Measurements from ENCODE around the gene KDR.

KDR gene

DNA sequence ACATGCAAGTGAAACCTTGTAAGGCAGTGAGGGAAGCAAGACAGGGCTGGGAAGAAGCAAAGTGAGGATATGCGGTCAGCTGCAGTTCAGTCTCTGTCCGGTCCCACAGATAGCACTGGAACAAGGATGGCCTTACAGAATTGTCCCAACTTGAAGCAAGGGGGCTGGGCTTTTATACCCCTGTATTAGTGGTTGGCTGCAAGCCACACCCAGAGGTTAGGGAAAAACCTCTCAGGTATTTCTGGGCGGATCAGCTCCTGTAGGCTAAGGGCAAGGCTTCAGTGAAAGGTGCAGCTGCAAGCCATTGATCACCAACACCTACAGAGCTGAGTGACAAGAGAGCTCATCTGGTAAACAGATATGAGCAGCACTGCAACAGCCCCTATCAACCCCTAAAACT, 89.0 kb downstream of the KDR start:
- H3K27ac ChIP-seq, result no peak overlapping the region
- TF ChIP-seq, protein P1, sequence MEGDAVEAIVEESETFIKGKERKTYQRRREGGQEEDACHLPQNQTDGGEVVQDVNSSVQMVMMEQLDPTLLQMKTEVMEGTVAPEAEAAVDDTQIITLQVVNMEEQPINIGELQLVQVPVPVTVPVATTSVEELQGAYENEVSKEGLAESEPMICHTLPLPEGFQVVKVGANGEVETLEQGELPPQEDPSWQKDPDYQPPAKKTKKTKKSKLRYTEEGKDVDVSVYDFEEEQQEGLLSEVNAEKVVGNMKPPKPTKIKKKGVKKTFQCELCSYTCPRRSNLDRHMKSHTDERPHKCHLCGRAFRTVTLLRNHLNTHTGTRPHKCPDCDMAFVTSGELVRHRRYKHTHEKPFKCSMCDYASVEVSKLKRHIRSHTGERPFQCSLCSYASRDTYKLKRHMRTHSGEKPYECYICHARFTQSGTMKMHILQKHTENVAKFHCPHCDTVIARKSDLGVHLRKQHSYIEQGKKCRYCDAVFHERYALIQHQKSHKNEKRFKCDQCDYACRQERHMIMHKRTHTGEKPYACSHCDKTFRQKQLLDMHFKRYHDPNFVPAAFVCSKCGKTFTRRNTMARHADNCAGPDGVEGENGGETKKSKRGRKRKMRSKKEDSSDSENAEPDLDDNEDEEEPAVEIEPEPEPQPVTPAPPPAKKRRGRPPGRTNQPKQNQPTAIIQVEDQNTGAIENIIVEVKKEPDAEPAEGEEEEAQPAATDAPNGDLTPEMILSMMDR (IDR thresholded peaks at IDR 0.05), result no peak
- no peak for TF ChIP-seq ZFX (IDR thresholded peaks at IDR 0.05; ENCODE audit: borderline replicate concordance)

DNA sequence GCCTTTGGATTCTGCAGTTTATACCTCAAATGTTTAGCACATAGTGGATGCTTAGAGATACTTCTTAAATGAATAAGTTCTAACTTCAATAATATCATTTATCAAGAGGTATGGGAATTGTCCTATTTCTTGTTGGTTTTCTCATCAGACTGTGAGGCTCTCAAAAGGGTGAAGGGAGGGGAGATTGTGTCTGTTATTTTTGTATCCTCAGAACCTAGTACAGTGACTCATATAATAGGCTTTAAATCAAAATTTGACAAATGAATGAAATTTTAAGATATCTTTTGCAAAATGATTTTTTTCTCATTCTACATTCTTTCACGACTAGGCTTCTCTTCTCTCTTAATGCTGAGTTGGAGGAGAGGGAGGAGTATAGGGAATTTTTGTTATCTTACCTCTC, 89.5 kb downstream of the KDR start:
- TF ChIP-seq ZFX (IDR thresholded peaks at IDR 0.05; ENCODE audit: borderline replicate concordance), result no peak
- TF ChIP-seq, protein P1 (IDR thresholded peaks at IDR 0.05), result no peak
- no peak overlapping the region for H3K27ac ChIP-seq

DNA sequence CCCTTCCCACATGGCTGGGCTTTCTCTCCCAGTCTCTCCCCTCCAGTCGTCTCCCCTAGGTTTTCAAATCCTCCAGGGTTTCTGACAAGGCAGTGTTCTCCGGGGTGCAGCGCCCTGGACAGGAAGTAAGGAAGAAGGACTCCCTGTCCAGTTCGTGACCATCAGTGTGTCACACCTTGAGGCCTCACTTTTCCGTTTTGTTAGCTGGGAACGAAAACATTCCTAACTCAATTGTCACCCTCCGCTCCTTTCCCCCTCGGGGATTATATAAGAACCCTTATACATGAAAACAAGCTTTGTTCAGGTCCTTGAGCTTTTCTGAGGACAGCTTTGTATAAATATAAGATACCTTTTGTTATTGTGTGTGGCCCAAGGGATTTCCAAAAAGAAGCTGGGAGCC, 92.1 kb downstream of the KDR start:
- H3K27ac ChIP-seq, result no peak overlapping the region
- TF ChIP-seq, protein P1 (IDR thresholded peaks at IDR 0.05), result no peak
- no peak for TF ChIP-seq ZFX (IDR thresholded peaks at IDR 0.05; ENCODE audit: borderline replicate concordance)

DNA sequence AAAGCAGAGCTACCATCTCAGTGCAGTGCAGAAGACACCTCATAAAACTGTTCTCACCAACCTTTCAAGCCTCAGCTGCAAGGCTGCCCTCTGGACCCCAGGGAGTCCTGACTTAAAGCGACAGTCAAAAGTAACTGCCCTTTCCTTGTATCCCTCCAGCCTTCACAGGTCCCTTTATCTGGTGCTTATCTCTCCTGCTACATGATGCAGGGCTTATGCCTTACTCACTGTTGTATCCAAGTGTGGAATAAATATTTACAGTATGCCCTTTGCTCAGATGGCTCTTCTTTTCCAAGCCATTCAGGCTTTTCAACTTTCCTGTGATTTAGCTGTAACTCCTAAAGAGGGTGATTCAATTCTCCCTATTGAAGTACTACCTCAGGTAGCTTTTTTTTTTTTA, 92.6 kb downstream of the KDR start:
- no peak for TF ChIP-seq ZFX (IDR thresholded peaks at IDR 0.05; ENCODE audit: borderline replicate concordance)
- TF ChIP-seq, protein P1 (IDR thresholded peaks at IDR 0.05), result no peak
- H3K27ac ChIP-seq, result no peak overlapping the region

DNA sequence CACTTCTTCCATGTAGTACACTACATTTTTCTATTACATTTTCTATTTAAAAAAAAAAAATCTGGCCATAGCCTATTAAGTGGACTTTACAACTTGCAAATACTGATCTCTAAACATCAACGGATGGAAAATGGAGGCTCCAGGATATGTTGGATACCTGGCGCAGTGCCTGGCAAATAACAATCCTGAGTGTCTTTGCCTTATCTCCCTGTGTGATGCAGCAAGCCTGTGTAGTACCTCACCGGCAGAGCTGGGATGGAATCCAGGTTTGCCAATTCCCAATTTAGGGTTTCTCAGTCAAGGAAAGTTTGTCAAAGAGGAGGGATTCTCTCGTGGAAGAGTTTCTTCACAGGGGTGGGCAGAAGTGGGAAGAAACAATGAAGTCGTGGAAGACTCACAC, 93.2 kb downstream of the KDR start:
- no peak for TF ChIP-seq ZFX (IDR thresholded peaks at IDR 0.05; ENCODE audit: borderline replicate concordance)
- TF ChIP-seq, protein P1 (IDR thresholded peaks at IDR 0.05), result no peak
- no peak overlapping the region for H3K27ac ChIP-seq

DNA sequence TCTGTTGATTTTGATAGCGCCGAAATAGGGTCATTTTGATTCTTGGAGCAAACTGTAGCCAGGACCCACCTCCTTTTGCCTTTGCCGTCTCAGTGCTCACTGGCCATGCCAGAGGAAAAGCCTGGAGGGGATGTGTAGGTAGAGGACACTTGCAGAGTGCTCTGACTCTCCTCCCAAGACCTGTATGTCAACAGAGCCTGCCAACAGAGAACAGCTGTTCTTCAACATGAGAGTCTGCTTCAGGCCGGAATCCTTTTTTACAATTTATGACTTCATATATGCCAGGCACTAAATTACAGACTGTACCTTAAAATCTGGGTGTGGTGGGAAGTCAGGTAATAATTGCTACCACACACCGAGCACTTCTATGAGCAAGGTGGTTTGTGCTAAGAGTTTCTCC, 94.2 kb downstream of the KDR start:
- H3K27ac ChIP-seq, result no peak overlapping the region
- TF ChIP-seq, protein P1 (IDR thresholded peaks at IDR 0.05), result no peak
- no peak for TF ChIP-seq ZFX (IDR thresholded peaks at IDR 0.05; ENCODE audit: borderline replicate concordance)

- no peak overlapping the region for H3K27ac ChIP-seq
- TF ChIP-seq, protein P1 (IDR thresholded peaks at IDR 0.05), result no peak
- TF ChIP-seq ZFX (IDR thresholded peaks at IDR 0.05; ENCODE audit: borderline replicate concordance), result no peak
These were observed 94.8 kb downstream of the KDR start for GRCh38 chr4:55030589-55030988.

Data from 22Rv1 (cell line).